RPMI8226 (cell line): ENCODE results near the gene CD8A.

ENCODE experiments used
- DNase-seq: peaks from one replicate; pipeline ENCODE4 v3.0.0-alpha.2; 2015

The CD8A gene

GRCh38 chr2:86808315-86809161 is 17.8 kb upstream of the CD8A start:
- DNase-seq, result peak; percentile 93

- DNase-seq, result peak; percentile 94
Measured at GRCh38 chr2:86807468-86808275, 17.0 kb upstream of the CD8A start.

- no peak for DNase-seq
Measured at GRCh38 chr2:86807133-86807467, 16.4 kb upstream of the CD8A start.

GRCh38 chr2:86806059-86806857 is 15.5 kb upstream of the CD8A start:
- no peak for DNase-seq

GRCh38 chr2:86800856-86801567 is 10.3 kb upstream of the CD8A start:
- no peak for DNase-seq

GRCh38 chr2:86794861-86795260 is 4.1 kb upstream of the CD8A start:
- no peak for DNase-seq

- DNase-seq, result no peak
Measured at GRCh38 chr2:86793752-86794151, 3.0 kb upstream of the CD8A start.

- no peak for DNase-seq
Measured at GRCh38 chr2:86791573-86791972, 860 bp upstream of the CD8A start.

- peak; percentile 19 for DNase-seq
Measured at GRCh38 chr2:86790134-86790675, 508 bp downstream of the CD8A start.

- peak; percentile 32 for DNase-seq
Measured at GRCh38 chr2:86789687-86790133, 1.0 kb downstream of the CD8A start.

- no peak for DNase-seq
Measured at GRCh38 chr2:86788881-86789686, 1.6 kb downstream of the CD8A start.

- no peak for DNase-seq
Measured at GRCh38 chr2:86788165-86788564, 2.5 kb downstream of the CD8A start.

- DNase-seq, result peak; percentile 22
Measured at GRCh38 chr2:86787736-86788135, 3.0 kb downstream of the CD8A start.

- no peak for DNase-seq
Measured at GRCh38 chr2:86786001-86786536, 4.6 kb downstream of the CD8A start.

- no peak for DNase-seq
Measured at GRCh38 chr2:86785456-86785855, 5.3 kb downstream of the CD8A start.

GRCh38 chr2:86783615-86784339 is 6.9 kb downstream of the CD8A start:
- DNase-seq, result peak; percentile 30

GRCh38 chr2:86782748-86783147 is 8.0 kb downstream of the CD8A start:
- no peak for DNase-seq

GRCh38 chr2:86781363-86781762 is 9.3 kb downstream of the CD8A start:
- no peak for DNase-seq

GRCh38 chr2:86779971-86780370 is 10.7 kb downstream of the CD8A start:
- no peak for DNase-seq

- DNase-seq, result no peak
Measured at GRCh38 chr2:86778957-86779356, 11.8 kb downstream of the CD8A start.
